GM12878 (cell line): ENCODE data around the gene ADGRG7. TPM values are rescaled to one million over a fixed set of nuclear protein-coding genes. Genes with fewer than 3 reads are reported as not detected.
A peak's percentile ranks its signal among the peaks of the same experiment; 100 is the strongest.
"Not testable (repeated sequence)": the region's sequence is repeated elsewhere in the genome, so short reads cannot be mapped to it uniquely, and the experiment has no call there.

ENCODE experiments used
- ATAC-seq: fragments of 200-7000 bp; cut with Tn5 transposase; 3 replicates; pipeline ENCODE4 v1.9.1; 2020; ENCODE audit warnings: mild to moderate bottlenecking, moderate library complexity
- BruUV-seq: library from RNA; stranded (reverse); fragments of 400-500 nt; replicated peaks from 2 replicates; lab custom pipeline; 2021; lab: Mats Ljungman, UMichigan
- CTCF ChIA-PET: fragments of 300-600 bp; sonication (Branson Sonifier 250); formaldehyde crosslinking; extraction: SDS; loops from one replicate; lab custom pipeline; 2021; ENCODE audit warnings: inconsistent platforms; lab: Yijun Ruan, JAX
- POLR2A ChIA-PET: fragments of 350-600 bp; formaldehyde crosslinking; extraction: SDS; loops from one replicate; lab custom pipeline; 2021; ENCODE audit warnings: inconsistent platforms; lab: Charles Lee
- RAD21 ChIA-PET: fragments of 300-600 bp; sonication (Branson Sonifier 250); formaldehyde crosslinking; loops from one replicate; lab custom pipeline; 2023; ENCODE audit warnings: antibody characterized with exemption; ENCODE audit not compliant: unreplicated experiment; lab: Charles Lee
- SMC1A ChIA-PET: fragments of 300-600 bp; sonication (Branson Sonifier 250); formaldehyde crosslinking; loops from one replicate; lab custom pipeline; 2023; ENCODE audit not compliant: unreplicated experiment, uncharacterized antibody; lab: Charles Lee
- DNase-seq: peaks from one replicate; pipeline ENCODE4 v3.0.0-alpha.2; 2011; ENCODE audit warnings: low read depth, low spot score
- FAIRE-seq: peaks from 3 replicates; lab custom pipeline; 2011; peaks lifted over from hg19 to GRCh38; lab: Jason Lieb, UNC
- H2AFZ ChIP-seq: 2 replicates; pipeline ENCODE4 v1.6.0; 2011; ENCODE audit warnings: low read depth, low read length, control low read depth; ENCODE audit not compliant: control insufficient read depth
- H3K27ac ChIP-seq: 2 replicates; pipeline ENCODE4 v1.5.1; 2011; ENCODE audit warnings: control low read depth; ENCODE audit not compliant: control insufficient read depth, insufficient read depth
- H3K27me3 ChIP-seq, 2 experiments: replicated peaks in 1 of 2; 2 replicates each; pipeline versions ENCODE4 v1.6.0 to v1.6.1; 2011; ENCODE audit warnings: low read length in 1 of 2; ENCODE audit not compliant: control insufficient read depth in 2 of 2, insufficient read depth in 2 of 2
- H3K36me3 ChIP-seq, 2 experiments: 2 replicates each; pipeline ENCODE4 v1.5.1; 2011; ENCODE audit warnings: low read length in 1 of 2; ENCODE audit not compliant: control insufficient read depth in 2 of 2, insufficient read depth in 2 of 2
- H3K4me1 ChIP-seq: 2 replicates; pipeline ENCODE4 v1.6.1; 2011; ENCODE audit warnings: mild to moderate bottlenecking, low read length, moderate library complexity, mixed read lengths; ENCODE audit not compliant: control insufficient read depth, insufficient read depth
- H3K4me2 ChIP-seq: 2 replicates; pipeline ENCODE4 v1.6.0; 2011; ENCODE audit warnings: control low read depth; ENCODE audit not compliant: control insufficient read depth, insufficient read depth
- H3K4me3 ChIP-seq: fragments of 200-600 bp; sonication (generic); 2 replicates; pipeline ENCODE4 v1.5.1; 2016
- H3K79me2 ChIP-seq: 2 replicates; pipeline ENCODE4 v1.6.0; 2011; ENCODE audit warnings: low read length; ENCODE audit not compliant: control insufficient read depth, insufficient read depth
- H3K9ac ChIP-seq: 2 replicates; pipeline ENCODE4 v1.8.0; 2011; ENCODE audit warnings: low read length, control low read depth, mixed read lengths; ENCODE audit not compliant: control insufficient read depth, insufficient read depth
- H3K9me3 ChIP-seq: replicated peaks from 3 replicates; pipeline ENCODE4 v1.5.1; 2011; ENCODE audit warnings: mild to moderate bottlenecking, low read length; ENCODE audit not compliant: control insufficient read depth, insufficient read depth
- H4K20me1 ChIP-seq: 2 replicates; pipeline ENCODE4 v1.6.0; 2011; ENCODE audit not compliant: control insufficient read depth, insufficient read depth
- BMI1 ChIP-seq: fragments of 450-650 bp; IDR thresholded peaks from 2 replicates; pipeline ENCODE4 v1.6.1; 2016; ENCODE audit warnings: mild to moderate bottlenecking, moderate library complexity, borderline replicate concordance
- IKZF1 ChIP-seq: fragments of 450-650 bp; conservative IDR thresholded peaks from 2 replicates; pipeline ENCODE4 v1.6.1; 2017; ENCODE audit warnings: antibody characterized with exemption, mild to moderate bottlenecking
- IKZF2 ChIP-seq, 2 experiments: fragments of 450-650 bp; IDR thresholded peaks; 2 replicates each; pipeline ENCODE4 v1.6.1; 2017; ENCODE audit warnings: mild to moderate bottlenecking in 2 of 2, moderate library complexity in 2 of 2
- RELA ChIP-seq: fragments of 450-650 bp; IDR thresholded peaks from 2 replicates; pipeline ENCODE4 v1.8.0; 2014; ENCODE audit warnings: borderline replicate concordance; ENCODE audit not compliant: partially characterized antibody
- SIN3A ChIP-seq: IDR thresholded peaks from 2 replicates; pipeline ENCODE4 v1.6.1; 2012; ENCODE audit warnings: low read depth, low read length, improper control_type of control experiment
- USF2 ChIP-seq: IDR thresholded peaks from 2 replicates; pipeline ENCODE4 v1.6.1; 2011; ENCODE audit warnings: low read depth, low read length, improper control_type of control experiment, borderline replicate concordance
- WGBS: methylation state at CpG from one replicate; pipeline ENCODE4 v1.1.6; 2016; ENCODE audit warnings: low lambda C conversion rate; ENCODE audit not compliant: insufficient replicate concordance, insufficient coverage; ENCODE audit errors: missing lambda C conversion rate; 5-methylcytosine and 5-hydroxymethylcytosine counted together
- in situ Hi-C: fragments of 300-500 bp; cut with MboI; formaldehyde crosslinking; loops from 9 replicates; pipeline ENCODE4 v1.14.3; 2018; ENCODE audit warnings: mixed read lengths
- intact Hi-C: fragments of 100-400 bp; cut with micrococcal nuclease; formaldehyde crosslinking; loops from one replicate; pipeline ENCODE4 v1.14.2; 2022; ENCODE audit not compliant: unreplicated experiment
- polyA plus RNA-seq, 11 experiments: library from polyadenylated mRNA; depleted of rRNA in 4 of 11; unstranded in 6 of 11; stranded (reverse) in 5 of 11; fragments of >200 nt; fragmentation: Nextera tagmentation in 4 of 11; fragmentation: Illumina TruSeq in 1 of 11; extraction: Ambion mirVana in 4 of 11; extraction: Trizol in 1 of 11; gene quantifications; 1 replicate in 1 of 11; 2 replicates in 10 of 11; pipeline versions ENCODE4 v1.2.1 to v1.2.3, GENCODE V29; 2011 to 2016; ENCODE audit warnings: inconsistent platforms in 2 of 11, missing spikeins in 2 of 11, low read depth in 1 of 11
- total RNA-seq, 4 experiments: library from RNA; depleted of rRNA in 3 of 4; stranded (reverse); fragments of >200 nt in 3 of 4; fragmentation: Illumina TruSeq in 1 of 4; extraction: Trizol in 1 of 4; gene quantifications; 2 replicates each; pipeline versions ENCODE4 v1.2.1 to v1.2.3, GENCODE V29; 2013 to 2021

ADGRG7 gene
- total and polyA plus RNA-seq, 10 of the 15 experiments (the other 5 are each of a cell fraction or from before 2014, with no cell fraction given): 0.02 to 0.21 (median 0.14) TPM; not detected in 7

DNA sequence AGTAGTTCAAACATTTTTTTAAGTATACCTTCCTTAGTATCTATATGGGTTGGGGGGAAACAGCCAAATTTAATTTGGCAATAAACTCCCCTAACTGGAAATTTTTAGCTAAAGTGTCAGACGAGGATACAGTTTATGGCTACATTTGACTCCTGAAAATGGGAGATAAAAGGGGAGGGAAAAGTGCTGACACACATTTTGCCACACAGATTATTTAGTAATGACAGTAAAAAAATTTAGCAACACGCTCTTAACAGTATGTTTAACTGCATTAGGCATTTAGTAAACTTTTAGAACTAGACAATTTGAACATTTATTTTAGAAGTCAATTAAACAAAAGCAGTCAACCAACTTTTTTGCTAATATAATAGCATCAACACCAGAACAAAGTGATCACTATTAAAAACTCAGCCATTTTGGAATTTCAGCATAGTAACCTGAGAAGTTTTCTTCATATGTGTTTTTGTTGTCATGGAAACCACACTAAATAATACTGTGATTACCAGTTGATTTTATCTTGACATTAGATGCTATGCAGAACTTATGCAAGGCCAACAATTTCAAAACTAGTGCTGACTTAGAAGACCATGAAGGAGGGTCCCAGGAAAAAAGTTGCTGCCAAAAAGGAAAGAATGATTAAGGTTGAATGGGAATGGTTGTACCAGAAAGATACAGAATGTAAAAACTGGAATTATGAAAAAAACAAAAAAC lies 52.9 kb downstream of the ADGRG7 start:
- BruUV-seq: no TSS peak
- Histone ChIP-seq H2AFZ (no peak overlapping the region), H4K20me1 (no peaks in the 10 kb centered on the region), H3K4me3 (no peak overlapping the region), H3K79me2 (no peaks in the 10 kb centered on the region), H3K4me1 (no peaks in the 10 kb centered on the region), H3K27me3 (no peaks in the 10 kb centered on the region), H3K4me2 (no peak overlapping the region), H3K9ac (no peak overlapping the region), H3K27ac (no peak overlapping the region), H3K36me3 (no peaks in the 10 kb centered on the region), H3K9me3 (no peaks in the 10 kb centered on the region)
- in situ Hi-C loops: no loop called here
- intact Hi-C loops: no loop called here
- CTCF ChIA-PET: interaction anchor here (0.6 kb wide), 1 partner anchor 12 kb away, joined by 3 read pairs; no protein-coding TSS in a partner anchor
- SMC1A ChIA-PET: no interaction called here
- 5% methylated on average over 2 of the region's 2 CpGs for WGBS
- POLR2A ChIA-PET: no interaction called here
- RAD21 ChIA-PET: interaction anchor here (1.5 kb wide), 1 partner anchor 14 kb away, joined by 3 read pairs; no protein-coding TSS in a partner anchor
- no peak for TF ChIP-seq USF2
- TF ChIP-seq BMI1: peak; percentile 32; the same call in 1 of the 2 replicates
- no peak for ATAC-seq
- no peak for FAIRE-seq
- no peak for DNase-seq

GRCh38 chr3:100665230-100665629 lies 55.8 kb downstream of the ADGRG7 start:
- in situ Hi-C loops: no loop called here
- no peaks in the 10 kb centered on the region; the same call in 2 of the 3 replicates for H3K9me3 ChIP-seq
- ATAC-seq (peak; percentile 70), DNase-seq (peak; percentile 3), FAIRE-seq (no peak)
- no peaks in the 10 kb centered on the region for H3K4me1 ChIP-seq
- ChIA-PET POLR2A (no interaction called here), CTCF (interaction anchor here (0.8 kb wide), 1 partner anchor 86 kb away, joined by 3 read pairs; no protein-coding TSS in a partner anchor), SMC1A (interaction anchor here (0.9 to 1.5 kb wide), 2 partner anchors 12 to 24 kb away, joined by 5 to 8 read pairs; no protein-coding TSS in a partner anchor), RAD21 (no interaction called here)
- no peaks in the 10 kb centered on the region for H3K27me3 ChIP-seq
- H2AFZ ChIP-seq: no peak overlapping the region
- intact Hi-C loops: no loop called here
- H3K4me3 ChIP-seq: no peak overlapping the region
- H3K79me2 ChIP-seq: no peaks in the 10 kb centered on the region
- H3K4me2 ChIP-seq: no peak overlapping the region
- H3K9ac ChIP-seq: no peak overlapping the region
- no peak for TF ChIP-seq RELA
- TF ChIP-seq IKZF2 (IDR thresholded peaks at IDR 0.05): peak; percentile 19 to 21; a peak in 2 of 4 replicates
- 0 out of 2 replicates have a peak, but pooled peaks have one; percentile 19 for TF ChIP-seq IKZF1
- TF ChIP-seq SIN3A: no peak
- BruUV-seq: no TSS peak
- WGBS: 21% methylated on average over 7 of the region's 7 CpGs
- no peaks in the 10 kb centered on the region for H3K36me3 ChIP-seq
- H3K27ac ChIP-seq: no peak overlapping the region
- no peaks in the 10 kb centered on the region for H4K20me1 ChIP-seq

GRCh38 chr3:100666699-100667098 lies 57.3 kb downstream of the ADGRG7 start:
- DNase-seq, CTCF ChIA-PET, H3K27me3 ChIP-seq, intact Hi-C loops, H3K4me2 ChIP-seq, H3K4me3 ChIP-seq, H2AFZ ChIP-seq, H3K4me1 ChIP-seq, in situ Hi-C loops, BruUV-seq, RAD21 ChIA-PET, SMC1A ChIA-PET, H3K79me2 ChIP-seq, H4K20me1 ChIP-seq, ATAC-seq, FAIRE-seq, POLR2A ChIA-PET, H3K36me3 ChIP-seq, H3K9ac ChIP-seq, H3K27ac ChIP-seq, H3K9me3 ChIP-seq: not testable (repeated sequence)
- 53% methylated on average over 5 of the region's 6 CpGs for WGBS
